GM23338 (cell line): Measurements from ENCODE around the gene PAM16. TPM values are rescaled to one million over a fixed set of nuclear protein-coding genes. Genes with fewer than 3 reads are reported as not detected.

Experiments
- ATAC-seq: fragments of 200-7000 bp; cut with Tn5 transposase; 3 replicates; pipeline ENCODE4 v1.9.1; 2020
- DNase-seq: peaks from one replicate; pipeline ENCODE4 v3.0.0-alpha.2; 2015; ENCODE audit warnings: low spot score
- H2AFZ ChIP-seq: fragments of 200-600 bp; sonication (generic); 2 replicates; pipeline ENCODE4 v1.8.0; 2016; ENCODE audit warnings: antibody characterized with exemption, mild to moderate bottlenecking, moderate library complexity
- H3F3A ChIP-seq: fragments of 200-600 bp; sonication (generic); replicated peaks from 2 replicates; pipeline ENCODE4 v1.8.0; 2017; ENCODE audit warnings: antibody characterized with exemption, mixed run types, low read depth
- H3K27ac ChIP-seq: fragments of 200-600 bp; sonication (generic); 2 replicates; pipeline ENCODE4 v1.6.1; 2016; ENCODE audit warnings: low read depth
- H3K27me3 ChIP-seq: fragments of 200-600 bp; sonication (generic); 2 replicates; pipeline ENCODE4 v1.8.0; 2016; ENCODE audit warnings: mild to moderate bottlenecking, mixed run types, moderate library complexity; ENCODE audit not compliant: insufficient read depth
- H3K36me3 ChIP-seq: fragments of 200-600 bp; sonication (generic); 2 replicates; pipeline ENCODE4 v1.8.0; 2016; ENCODE audit warnings: mild to moderate bottlenecking; ENCODE audit not compliant: insufficient read depth
- H3K4me1 ChIP-seq: fragments of 200-600 bp; sonication (generic); 2 replicates; pipeline ENCODE4 v1.8.0; 2016; ENCODE audit warnings: mild to moderate bottlenecking, moderate library complexity; ENCODE audit not compliant: insufficient read depth
- H3K4me2 ChIP-seq: fragments of 200-600 bp; sonication (generic); 2 replicates; pipeline ENCODE4 v1.7.1; 2017; ENCODE audit warnings: mixed run types
- H3K4me3 ChIP-seq: fragments of 200-600 bp; sonication (generic); 2 replicates; pipeline ENCODE4 v1.6.1; 2016; ENCODE audit warnings: mixed run types
- H3K79me2 ChIP-seq: fragments of 200-600 bp; sonication (generic); replicated peaks from 2 replicates; pipeline ENCODE4 v1.8.0; 2017; ENCODE audit warnings: mild to moderate bottlenecking; ENCODE audit not compliant: insufficient read depth
- H3K9me2 ChIP-seq: fragments of 200-600 bp; sonication (generic); 2 replicates; pipeline ENCODE4 v1.8.0; 2017; ENCODE audit not compliant: insufficient read depth
- H4K20me1 ChIP-seq: fragments of 200-600 bp; sonication (generic); replicated peaks from 2 replicates; pipeline ENCODE4 v1.8.0; 2017; ENCODE audit warnings: mild to moderate bottlenecking; ENCODE audit not compliant: insufficient read depth
- H3K27ac Mint-ChIP-seq: 2 replicates; pipeline ENCODE4 v1.8.0; 2020; ENCODE audit warnings: inconsistent platforms, mild to moderate bottlenecking, moderate library complexity, mixed read lengths
- H3K27me3 Mint-ChIP-seq: 3 replicates; pipeline ENCODE4 v1.8.0; 2022; ENCODE audit warnings: low read depth, mild to moderate bottlenecking, moderate library complexity, mixed read lengths, inconsistent platforms; ENCODE audit not compliant: insufficient read depth, poor library complexity
- H3K36me3 Mint-ChIP-seq: 3 replicates; pipeline ENCODE4 v1.8.0; 2021; ENCODE audit warnings: low read depth, mild to moderate bottlenecking, inconsistent platforms, moderate library complexity, mixed read lengths
- H3K4me1 Mint-ChIP-seq: 3 replicates; pipeline ENCODE4 v1.8.0; 2020; ENCODE audit warnings: mild to moderate bottlenecking, inconsistent platforms, mixed read lengths
- H3K4me3 Mint-ChIP-seq: 3 replicates; pipeline ENCODE4 v1.8.0; 2021; ENCODE audit warnings: moderate library complexity, mild to moderate bottlenecking, inconsistent platforms, mixed read lengths
- H3K9me3 Mint-ChIP-seq: 3 replicates; pipeline ENCODE4 v1.8.0; 2020; ENCODE audit warnings: moderate library complexity, mild to moderate bottlenecking, inconsistent platforms, mixed read lengths
- CREB1 ChIP-seq: fragments of 250-450 bp; sonication (Bioruptor Pico); IDR thresholded peaks from 2 replicates; pipeline ENCODE4 v1.5.0; 2020; ENCODE audit warnings: low read depth, mild to moderate bottlenecking, moderate library complexity
- EZH2phosphoT487 ChIP-seq: fragments of 200-600 bp; sonication (generic); IDR thresholded peaks from one replicate; pipeline ENCODE4 v1.8.1; 2018; ENCODE audit warnings: antibody characterized with exemption; ENCODE audit not compliant: unreplicated experiment
- POLR2AphosphoS5 ChIP-seq: IDR thresholded peaks from 2 replicates; pipeline ENCODE4 v1.6.1; 2016; ENCODE audit warnings: antibody characterized with exemption, low read depth
- STAT1 ChIP-seq: IDR thresholded peaks from one replicate; pipeline ENCODE4 v1.6.1; 2016; ENCODE audit warnings: antibody characterized with exemption; ENCODE audit not compliant: unreplicated experiment
- ZNF331 ChIP-seq: fragments of 250-450 bp; sonication (Bioruptor Pico); IDR thresholded peaks from 2 replicates; pipeline ENCODE4 v1.5.0; 2020; ENCODE audit warnings: low read depth, mild to moderate bottlenecking, moderate library complexity
- polyA plus RNA-seq: library from polyadenylated mRNA; unstranded; fragments of >200 nt; fragmentation: Nextera tagmentation; extraction: Ambion mirVana; gene quantifications from 2 replicates; pipeline ENCODE4 v1.2.1, GENCODE V29; 2016
- total RNA-seq: library from RNA; depleted of rRNA; stranded (reverse); fragments of >200 nt; shearing (Covaris generic); gene quantifications from 2 replicates; pipeline ENCODE4 v1.2.3, GENCODE V29; 2014
- TF ChIP-seq, protein P1 (sequence below): IDR thresholded peaks from 2 replicates; pipeline ENCODE4 v1.6.1; 2016; ENCODE audit warnings: antibody characterized with exemption
- TF ChIP-seq, protein P2 (sequence below): IDR thresholded peaks from one replicate; pipeline ENCODE4 v1.6.1; 2018; ENCODE audit warnings: antibody characterized with exemption; ENCODE audit not compliant: unreplicated experiment
- TF ChIP-seq, protein P3 (sequence below): fragments of 250-450 bp; sonication (Bioruptor Pico); IDR thresholded peaks from 2 replicates; pipeline ENCODE4 v1.5.0; 2020; ENCODE audit warnings: mild to moderate bottlenecking, moderate library complexity

The PAM16 gene
- total and polyA plus RNA-seq, 2 experiments from 2014 or later = 84.1 to 283 TPM

DNA sequence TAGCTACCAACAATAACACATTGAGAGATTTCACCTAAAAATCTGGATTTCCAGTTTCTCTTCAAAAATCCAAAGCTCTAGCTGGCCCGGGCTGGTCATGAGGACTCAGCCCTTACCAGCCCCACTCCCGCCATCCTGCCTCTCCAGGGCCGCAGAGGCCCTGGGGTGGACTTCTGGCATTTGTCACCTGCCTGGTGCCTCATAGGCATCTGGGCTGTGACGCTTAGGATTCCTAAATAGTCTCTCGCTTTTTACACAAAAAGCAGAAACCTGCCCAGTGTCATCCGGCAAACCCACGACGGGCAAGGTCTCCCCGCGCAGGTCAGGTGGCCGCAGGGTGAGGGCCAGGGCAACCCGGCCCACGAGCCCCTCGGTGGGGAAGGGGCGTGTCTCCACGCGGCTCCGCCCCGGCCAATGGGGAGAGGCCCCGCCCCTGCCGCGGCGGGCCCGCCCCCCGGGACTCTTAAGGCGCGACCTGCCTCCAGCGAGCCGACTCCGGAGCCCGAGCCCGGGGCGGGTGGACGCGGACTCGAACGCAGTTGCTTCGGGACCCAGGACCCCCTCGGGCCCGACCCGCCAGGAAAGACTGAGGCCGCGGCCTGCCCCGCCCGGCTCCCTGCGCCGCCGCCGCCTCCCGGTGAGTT is 20.4 kb upstream of the PAM16 start, which contains the start of gene VASN:
Gene VASN, plus strand, starts transcription at position 492 of the 644 bp plus-strand sequence. CDS start 9,030 bp downstream, outside the sequence.
- no peak within 1 kb of the TSS for H2AFZ ChIP-seq
- TF ChIP-seq EZH2phosphoT487 = no peak
- TF ChIP-seq, protein P1, sequence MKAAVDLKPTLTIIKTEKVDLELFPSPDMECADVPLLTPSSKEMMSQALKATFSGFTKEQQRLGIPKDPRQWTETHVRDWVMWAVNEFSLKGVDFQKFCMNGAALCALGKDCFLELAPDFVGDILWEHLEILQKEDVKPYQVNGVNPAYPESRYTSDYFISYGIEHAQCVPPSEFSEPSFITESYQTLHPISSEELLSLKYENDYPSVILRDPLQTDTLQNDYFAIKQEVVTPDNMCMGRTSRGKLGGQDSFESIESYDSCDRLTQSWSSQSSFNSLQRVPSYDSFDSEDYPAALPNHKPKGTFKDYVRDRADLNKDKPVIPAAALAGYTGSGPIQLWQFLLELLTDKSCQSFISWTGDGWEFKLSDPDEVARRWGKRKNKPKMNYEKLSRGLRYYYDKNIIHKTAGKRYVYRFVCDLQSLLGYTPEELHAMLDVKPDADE = no peak
- 0 out of 2 replicates have a peak, but pooled peaks have one; percentile 1 for TF ChIP-seq CREB1 (CRISPR knock-in tag)
- TF ChIP-seq, protein P2, sequence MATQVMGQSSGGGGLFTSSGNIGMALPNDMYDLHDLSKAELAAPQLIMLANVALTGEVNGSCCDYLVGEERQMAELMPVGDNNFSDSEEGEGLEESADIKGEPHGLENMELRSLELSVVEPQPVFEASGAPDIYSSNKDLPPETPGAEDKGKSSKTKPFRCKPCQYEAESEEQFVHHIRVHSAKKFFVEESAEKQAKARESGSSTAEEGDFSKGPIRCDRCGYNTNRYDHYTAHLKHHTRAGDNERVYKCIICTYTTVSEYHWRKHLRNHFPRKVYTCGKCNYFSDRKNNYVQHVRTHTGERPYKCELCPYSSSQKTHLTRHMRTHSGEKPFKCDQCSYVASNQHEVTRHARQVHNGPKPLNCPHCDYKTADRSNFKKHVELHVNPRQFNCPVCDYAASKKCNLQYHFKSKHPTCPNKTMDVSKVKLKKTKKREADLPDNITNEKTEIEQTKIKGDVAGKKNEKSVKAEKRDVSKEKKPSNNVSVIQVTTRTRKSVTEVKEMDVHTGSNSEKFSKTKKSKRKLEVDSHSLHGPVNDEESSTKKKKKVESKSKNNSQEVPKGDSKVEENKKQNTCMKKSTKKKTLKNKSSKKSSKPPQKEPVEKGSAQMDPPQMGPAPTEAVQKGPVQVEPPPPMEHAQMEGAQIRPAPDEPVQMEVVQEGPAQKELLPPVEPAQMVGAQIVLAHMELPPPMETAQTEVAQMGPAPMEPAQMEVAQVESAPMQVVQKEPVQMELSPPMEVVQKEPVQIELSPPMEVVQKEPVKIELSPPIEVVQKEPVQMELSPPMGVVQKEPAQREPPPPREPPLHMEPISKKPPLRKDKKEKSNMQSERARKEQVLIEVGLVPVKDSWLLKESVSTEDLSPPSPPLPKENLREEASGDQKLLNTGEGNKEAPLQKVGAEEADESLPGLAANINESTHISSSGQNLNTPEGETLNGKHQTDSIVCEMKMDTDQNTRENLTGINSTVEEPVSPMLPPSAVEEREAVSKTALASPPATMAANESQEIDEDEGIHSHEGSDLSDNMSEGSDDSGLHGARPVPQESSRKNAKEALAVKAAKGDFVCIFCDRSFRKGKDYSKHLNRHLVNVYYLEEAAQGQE = peak; percentile 13
- peak; percentile 94 for TF ChIP-seq POLR2AphosphoS5
- no peak for TF ChIP-seq STAT1
- TF ChIP-seq ZNF331 (CRISPR knock-in tag) = no peak
- DNase-seq (peak; percentile 79), ATAC-seq (peak; percentile 49)
- H3K9me2 ChIP-seq = no peaks in the 10 kb centered on the region
- peak within 1 kb of the TSS; percentile 94 for H3K4me2 ChIP-seq
- Mint-ChIP-seq H3K27me3 (peaks cover 25% of the 10 kb centered on the region), H3K4me3 (peak within 1 kb of the TSS; percentile 84), H3K36me3 (peaks cover 3% of the 10 kb centered on the region; the same call in 1 of the 3 replicates), H3K4me1 (peaks cover 24% of the 10 kb centered on the region), H3K9me3 (no peaks in the 10 kb centered on the region), H3K27ac (no peak within 1 kb of the TSS)
- H3K36me3 ChIP-seq = no peaks in the 10 kb centered on the region
- no peak within 1 kb of the TSS for H3K27ac ChIP-seq
- H4K20me1 ChIP-seq = no peaks in the 10 kb centered on the region
- H3K79me2 ChIP-seq = peaks cover 15% of the 10 kb centered on the region
- H3K27me3 ChIP-seq = peaks cover 3% of the 10 kb centered on the region; the same call in 1 of the 2 replicates
- peaks cover 41% of the 10 kb centered on the region for H3K4me1 ChIP-seq
- H3F3A ChIP-seq = peaks cover 22% of the 10 kb centered on the region; the same call in 1 of the 2 replicates
- H3K4me3 ChIP-seq = peak within 1 kb of the TSS; percentile 73

DNA sequence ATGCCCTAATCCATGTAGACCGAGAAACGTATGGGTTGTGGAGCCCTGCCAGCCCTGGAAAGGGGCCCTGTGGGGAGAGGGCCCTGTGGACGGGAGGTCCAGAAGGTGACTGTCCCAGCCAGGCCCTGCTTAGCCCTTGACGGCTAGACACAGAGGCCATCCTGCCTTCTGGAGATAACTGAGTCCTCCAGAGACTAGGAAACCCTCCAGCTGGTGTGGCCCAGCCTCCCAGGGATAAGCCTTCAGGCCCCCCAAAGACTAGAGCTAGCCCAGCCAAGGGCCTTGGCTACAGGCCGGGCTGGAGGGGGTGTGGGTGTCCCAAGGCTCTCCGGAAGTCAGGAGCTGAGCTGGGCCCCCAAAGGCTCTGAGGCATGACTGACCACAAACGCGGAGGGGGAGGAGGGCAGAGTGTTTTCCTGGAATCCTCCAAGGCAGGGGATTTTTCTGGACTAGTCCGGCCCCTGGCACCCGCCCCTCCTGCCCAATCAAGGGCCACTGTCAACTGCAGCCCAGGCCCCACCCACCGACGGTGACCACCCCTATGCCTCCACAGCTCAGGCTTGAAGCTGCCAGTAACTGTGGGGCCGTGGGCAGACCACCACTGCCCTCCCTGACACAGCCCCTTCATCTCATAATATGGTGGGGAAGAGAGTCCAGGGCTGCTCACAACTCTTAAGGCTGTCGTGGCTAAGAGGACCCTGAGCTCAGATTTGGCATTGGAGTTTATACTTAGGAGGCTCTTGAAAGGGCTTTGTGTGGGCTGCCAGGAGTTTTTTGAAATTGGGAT is 19.6 kb upstream of the PAM16 start:
- H3K36me3 ChIP-seq = no peaks in the 10 kb centered on the region
- H3K4me1 ChIP-seq = peaks cover 41% of the 10 kb centered on the region
- Mint-ChIP-seq H3K27me3 (peaks cover 25% of the 10 kb centered on the region), H3K9me3 (no peaks in the 10 kb centered on the region), H3K4me1 (peaks cover 23% of the 10 kb centered on the region), H3K4me3 (peak overlapping the region; percentile 61; the same call in 1 of the 3 replicates), H3K27ac (no peak overlapping the region), H3K36me3 (peaks cover 2% of the 10 kb centered on the region; the same call in 1 of the 3 replicates)
- peaks cover 3% of the 10 kb centered on the region; the same call in 1 of the 2 replicates for H3K27me3 ChIP-seq
- H3K79me2 ChIP-seq = peaks cover 15% of the 10 kb centered on the region
- H3F3A ChIP-seq = peaks cover 22% of the 10 kb centered on the region; the same call in 1 of the 2 replicates
- peak overlapping the region; percentile 94 for H3K4me2 ChIP-seq
- no peaks in the 10 kb centered on the region for H4K20me1 ChIP-seq
- DNase-seq = no peak
- peak overlapping the region; percentile 73; the same call in 1 of the 2 replicates for H3K4me3 ChIP-seq
- H3K27ac ChIP-seq = no peak overlapping the region
- H2AFZ ChIP-seq = no peak overlapping the region
- ATAC-seq = no peak
- H3K9me2 ChIP-seq = no peaks in the 10 kb centered on the region
- TF ChIP-seq, protein P3, sequence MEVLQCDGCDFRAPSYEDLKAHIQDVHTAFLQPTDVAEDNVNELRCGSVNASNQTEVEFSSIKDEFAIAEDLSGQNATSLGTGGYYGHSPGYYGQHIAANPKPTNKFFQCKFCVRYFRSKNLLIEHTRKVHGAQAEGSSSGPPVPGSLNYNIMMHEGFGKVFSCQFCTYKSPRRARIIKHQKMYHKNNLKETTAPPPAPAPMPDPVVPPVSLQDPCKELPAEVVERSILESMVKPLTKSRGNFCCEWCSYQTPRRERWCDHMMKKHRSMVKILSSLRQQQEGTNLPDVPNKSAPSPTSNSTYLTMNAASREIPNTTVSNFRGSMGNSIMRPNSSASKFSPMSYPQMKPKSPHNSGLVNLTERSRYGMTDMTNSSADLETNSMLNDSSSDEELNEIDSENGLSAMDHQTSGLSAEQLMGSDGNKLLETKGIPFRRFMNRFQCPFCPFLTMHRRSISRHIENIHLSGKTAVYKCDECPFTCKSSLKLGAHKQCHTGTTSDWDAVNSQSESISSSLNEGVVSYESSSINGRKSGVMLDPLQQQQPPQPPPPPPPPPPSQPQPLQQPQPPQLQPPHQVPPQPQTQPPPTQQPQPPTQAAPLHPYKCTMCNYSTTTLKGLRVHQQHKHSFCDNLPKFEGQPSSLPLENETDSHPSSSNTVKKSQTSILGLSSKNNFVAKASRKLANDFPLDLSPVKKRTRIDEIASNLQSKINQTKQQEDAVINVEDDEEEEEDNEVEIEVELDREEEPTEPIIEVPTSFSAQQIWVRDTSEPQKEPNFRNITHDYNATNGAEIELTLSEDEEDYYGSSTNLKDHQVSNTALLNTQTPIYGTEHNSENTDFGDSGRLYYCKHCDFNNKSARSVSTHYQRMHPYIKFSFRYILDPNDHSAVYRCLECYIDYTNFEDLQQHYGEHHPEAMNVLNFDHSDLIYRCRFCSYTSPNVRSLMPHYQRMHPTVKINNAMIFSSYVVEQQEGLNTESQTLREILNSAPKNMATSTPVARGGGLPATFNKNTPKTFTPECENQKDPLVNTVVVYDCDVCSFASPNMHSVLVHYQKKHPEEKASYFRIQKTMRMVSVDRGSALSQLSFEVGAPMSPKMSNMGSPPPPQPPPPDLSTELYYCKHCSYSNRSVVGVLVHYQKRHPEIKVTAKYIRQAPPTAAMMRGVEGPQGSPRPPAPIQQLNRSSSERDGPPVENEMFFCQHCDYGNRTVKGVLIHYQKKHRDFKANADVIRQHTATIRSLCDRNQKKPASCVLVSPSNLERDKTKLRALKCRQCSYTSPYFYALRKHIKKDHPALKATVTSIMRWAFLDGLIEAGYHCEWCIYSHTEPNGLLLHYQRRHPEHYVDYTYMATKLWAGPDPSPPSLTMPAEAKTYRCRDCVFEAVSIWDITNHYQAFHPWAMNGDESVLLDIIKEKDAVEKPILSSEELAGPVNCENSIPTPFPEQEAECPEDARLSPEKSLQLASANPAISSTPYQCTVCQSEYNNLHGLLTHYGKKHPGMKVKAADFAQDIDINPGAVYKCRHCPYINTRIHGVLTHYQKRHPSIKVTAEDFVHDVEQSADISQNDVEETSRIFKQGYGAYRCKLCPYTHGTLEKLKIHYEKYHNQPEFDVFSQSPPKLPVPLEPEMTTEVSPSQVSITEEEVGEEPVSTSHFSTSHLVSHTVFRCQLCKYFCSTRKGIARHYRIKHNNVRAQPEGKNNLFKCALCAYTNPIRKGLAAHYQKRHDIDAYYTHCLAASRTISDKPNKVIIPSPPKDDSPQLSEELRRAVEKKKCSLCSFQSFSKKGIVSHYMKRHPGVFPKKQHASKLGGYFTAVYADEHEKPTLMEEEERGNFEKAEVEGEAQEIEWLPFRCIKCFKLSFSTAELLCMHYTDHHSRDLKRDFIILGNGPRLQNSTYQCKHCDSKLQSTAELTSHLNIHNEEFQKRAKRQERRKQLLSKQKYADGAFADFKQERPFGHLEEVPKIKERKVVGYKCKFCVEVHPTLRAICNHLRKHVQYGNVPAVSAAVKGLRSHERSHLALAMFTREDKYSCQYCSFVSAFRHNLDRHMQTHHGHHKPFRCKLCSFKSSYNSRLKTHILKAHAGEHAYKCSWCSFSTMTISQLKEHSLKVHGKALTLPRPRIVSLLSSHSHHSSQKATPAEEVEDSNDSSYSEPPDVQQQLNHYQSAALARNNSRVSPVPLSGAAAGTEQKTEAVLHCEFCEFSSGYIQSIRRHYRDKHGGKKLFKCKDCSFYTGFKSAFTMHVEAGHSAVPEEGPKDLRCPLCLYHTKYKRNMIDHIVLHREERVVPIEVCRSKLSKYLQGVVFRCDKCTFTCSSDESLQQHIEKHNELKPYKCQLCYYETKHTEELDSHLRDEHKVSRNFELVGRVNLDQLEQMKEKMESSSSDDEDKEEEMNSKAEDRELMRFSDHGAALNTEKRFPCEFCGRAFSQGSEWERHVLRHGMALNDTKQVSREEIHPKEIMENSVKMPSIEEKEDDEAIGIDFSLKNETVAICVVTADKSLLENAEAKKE (CRISPR knock-in tag) = no peak
